Measurements from ENCODE around the gene SLC22A7. TPM values are rescaled to one million over a fixed set of nuclear protein-coding genes. Genes with fewer than 3 reads are reported as not detected.

The SLC22A7 gene
- total and polyA plus RNA-seq, 2 of the 8 experiments (the other 6 are each of a cell fraction or from before 2014, with no cell fraction given), result not detected

DNA sequence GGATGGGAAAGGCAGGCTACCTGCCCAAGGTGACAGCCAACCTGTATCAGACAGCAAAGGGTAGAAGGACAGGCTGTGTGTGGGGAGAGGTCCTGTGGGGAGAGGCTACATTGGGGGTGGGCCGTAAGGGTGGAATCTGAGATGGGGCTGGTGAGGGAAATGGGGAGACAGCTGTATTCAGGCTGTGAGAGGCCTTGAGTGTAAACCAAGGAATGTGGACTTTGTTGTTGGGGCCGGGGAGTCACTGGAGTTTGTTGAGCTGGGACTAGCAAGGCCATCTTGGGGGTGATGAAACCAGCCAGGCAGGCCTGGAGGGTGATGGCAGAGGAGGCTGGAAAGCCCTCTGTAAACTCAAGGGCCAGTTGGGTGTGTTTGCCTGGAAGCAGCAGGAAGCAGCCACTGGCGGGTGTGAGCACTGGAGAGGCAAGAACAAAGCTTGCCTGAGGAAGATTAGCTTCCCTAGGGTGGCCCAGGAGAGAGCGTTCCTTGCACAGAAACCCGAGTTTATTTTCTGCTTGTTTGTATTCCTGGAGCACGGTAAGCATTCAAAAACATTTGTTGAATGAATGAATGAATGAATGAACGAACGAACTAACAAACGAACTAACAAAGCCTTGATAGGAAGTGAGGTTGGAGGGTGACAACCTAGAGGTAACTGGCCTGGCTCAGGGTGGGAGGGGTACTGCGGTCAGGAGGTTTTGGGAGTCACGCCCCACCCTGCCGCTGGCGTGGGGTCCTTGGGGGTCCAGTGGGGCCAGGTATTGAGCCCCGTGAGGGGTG lies 35.9 kb upstream of the SLC22A7 start:
- Histone ChIP-seq H3K56ac (replicated peaks; ENCODE audit: insufficient read length, low read depth, low read length) (no peak overlapping the region), H2BK5ac (ENCODE audit: low read depth, low read length) (no peak overlapping the region; the same call in 1 of the 2 replicates), H3K79me2 (ENCODE audit: control insufficient read depth in 1 of 2, insufficient read depth in 2 of 2, low read length in 2 of 2) (no peaks in the 10 kb centered on the region), H2BK20ac (ENCODE audit: low read length) (0 out of 2 replicates have a peak overlapping the region, but pooled peaks have one; percentile 61), H3K27me3 (replicated peaks in 1 of 4; ENCODE audit: control insufficient read depth in 3 of 4, extremely low read depth in 1 of 4, insufficient read depth in 3 of 4, low read length in 3 of 4) (no peaks in the 10 kb centered on the region), H3K27ac (ENCODE audit: low read depth, low read length) (no peak overlapping the region), H4K20me1 (replicated peaks in 1 of 2; ENCODE audit: control insufficient read depth in 1 of 2, insufficient read depth in 2 of 2, low read length in 2 of 2) (peaks cover 0 to 2% of the 10 kb centered on the region in 2 experiments), H2BK15ac (ENCODE audit: low read length) (no peak overlapping the region), H3K14ac (ENCODE audit: insufficient read length) (no peak overlapping the region), H4K91ac (replicated peaks; ENCODE audit: insufficient read length, low read length) (no peak overlapping the region), H3K18ac (ENCODE audit: extremely low read depth, low read length) (peak overlapping the region; percentile 48; the same call in 1 of the 2 replicates), H3K4ac (replicated peaks; ENCODE audit: insufficient read length, low read depth, low read length) (no peak overlapping the region), H3K4me1 (replicated peaks in 1 of 4; ENCODE audit: control insufficient read depth in 3 of 4, insufficient read depth in 4 of 4, low read length in 3 of 4) (peaks cover 0 to 4% (median 0%) of the 10 kb centered on the region in 4 experiments; a peak in 5 of 7 replicates), H3K79me1 (ENCODE audit: low read depth, low read length) (no peaks in the 10 kb centered on the region), H4K5ac (ENCODE audit: insufficient read length, low read depth, low read length) (no peak overlapping the region), H3K4me3 (ENCODE audit: extremely low read depth in 1 of 4, insufficient read depth in 2 of 4, low read depth in 3 of 4, low read length in 4 of 4) (no peak overlapping the region), H3K9ac (replicated peaks in 1 of 4; ENCODE audit: extremely low read depth in 1 of 4, low read depth in 3 of 4, low read length in 3 of 4) (no peak overlapping the region), H4K8ac (ENCODE audit: extremely low read depth, insufficient read depth, low read length) (no peak overlapping the region), H3K36me3 (ENCODE audit: control insufficient read depth in 2 of 4, insufficient read depth in 4 of 4, low read length in 3 of 4) (no peaks in the 10 kb centered on the region), H3K23me2 (ENCODE audit: low read depth, low read length) (no peaks in the 10 kb centered on the region), H3K4me2 (ENCODE audit: insufficient read depth in 1 of 2, low read depth in 2 of 2, low read length in 2 of 2) (no peak overlapping the region), H3K9me3 (ENCODE audit: insufficient read depth in 2 of 2, low read depth in 1 of 2, low read length in 1 of 2) (no peaks in the 10 kb centered on the region), H2BK12ac (ENCODE audit: low read depth, low read length) (no peak overlapping the region), H2AFZ (ENCODE audit: low read length) (no peak overlapping the region; the same call in 1 of the 2 replicates), H2AK5ac (ENCODE audit: low read depth, low read length) (no peak overlapping the region), H3K23ac (ENCODE audit: insufficient read length) (no peak overlapping the region), H2BK120ac (replicated peaks; ENCODE audit: low read depth, low read length) (no peak overlapping the region)
- 88% methylated on average over 14 of the region's 14 CpGs; no CpG with 5 or more reads in 1 of the 2 experiments for WGBS, 2 experiments (ENCODE audit: extremely low coverage in 1 of 2, insufficient coverage in 1 of 2, insufficient read length in 1 of 2, insufficient replicate concordance in 2 of 2, low coverage in 1 of 2, low lambda C conversion rate in 2 of 2, missing lambda C conversion rate in 1 of 2)
- ChIA-PET CTCF (ENCODE audit: partially characterized antibody) (interaction anchor here (0.6 to 9.4 kb wide), 18 partner anchors 9 to 679 kb away, joined by 3 to 78 read pairs (median 6); partner anchors contain the start of genes CRIP3 and DNPH1), POLR2A (ENCODE audit: partially characterized antibody) (interaction anchor here (0.8 kb wide), 1 partner anchor 406 kb away, joined by 3 read pairs; no protein-coding TSS in a partner anchor)
- DNase-seq (ENCODE audit: low read depth in 1 of 2, low spot score in 2 of 2), result no peak
- no peak for TF ChIP-seq CHD1 (IDR thresholded peaks at IDR 0.05; ENCODE audit: low read depth, low read length)
- TF ChIP-seq TBP (IDR thresholded peaks at IDR 0.05; ENCODE audit: low read depth, low read length), result no peak
- no peak for TF ChIP-seq RAD21 (IDR thresholded peaks at IDR 0.05 in 1 of 2, conservative IDR thresholded peaks at IDR 0.05 in 1 of 2; ENCODE audit: low read depth in 2 of 2, low read length in 2 of 2)
- no peak for TF ChIP-seq SIRT6 (IDR thresholded peaks at IDR 0.05; ENCODE audit: low read length)
- TF ChIP-seq SP1 (IDR thresholded peaks at IDR 0.05; ENCODE audit: low read depth, low read length), result no peak
- no peak for TF ChIP-seq TCF12 (IDR thresholded peaks at IDR 0.05; ENCODE audit: low read depth, low read length)
- TF ChIP-seq MAFK (IDR thresholded peaks at IDR 0.05; ENCODE audit: low read depth, low read length), result no peak
- no peak for TF ChIP-seq KDM4A (IDR thresholded peaks at IDR 0.05; ENCODE audit: low read depth, low read length, severe bottlenecking)
- TF ChIP-seq SIX5 (IDR thresholded peaks at IDR 0.05; ENCODE audit: low read depth, low read length), result no peak
- no peak for TF ChIP-seq SP2 (IDR thresholded peaks at IDR 0.05; ENCODE audit: low read length)
- no peak for FAIRE-seq
